Upper lobe of left lung (tissue), 4 donors: ENCODE data around the gene ADGRE1.

Experiments
- CTCF ChIP-seq, 6 experiments: fragments of 450-650 bp in 4 of 6; fragments of 200-600 bp in 2 of 6; sonication (generic) in 2 of 6; IDR thresholded peaks; one replicate each; pipeline ENCODE4 v1.5.1; 2016 to 2019; ENCODE audit warnings: antibody characterized with exemption in 6 of 6
- EP300 ChIP-seq, 4 donors: sonication (generic); formaldehyde crosslinking; IDR thresholded peaks; one replicate each; pipeline ENCODE4 v1.5.1; 2017; ENCODE audit warnings: antibody characterized with exemption in 4 of 4, control low read depth in 2 of 4
- POLR2A ChIP-seq, 4 donors: fragments of 450-650 bp; IDR thresholded peaks; one replicate each; pipeline ENCODE4 v1.5.1; 2016 to 2017; ENCODE audit warnings: antibody characterized with exemption in 4 of 4, mild to moderate bottlenecking in 2 of 4
- POLR2AphosphoS5 ChIP-seq, 2 donors: sonication (generic); formaldehyde crosslinking; IDR thresholded peaks; one replicate each; pipeline ENCODE4 v1.5.1; 2017; ENCODE audit warnings: antibody characterized with exemption in 2 of 2

- TF ChIP-seq CTCF (IDR thresholded peaks at IDR 0.05) (no peak), EP300 (IDR thresholded peaks at IDR 0.05) (no peak), POLR2A (IDR thresholded peaks at IDR 0.05) (no peak), POLR2AphosphoS5 (IDR thresholded peaks at IDR 0.05) (no peak)
Measured at GRCh38 chr19:6987850-6988249, 100.5 kb downstream of the ADGRE1 start.
